Measurements from ENCODE around the gene ZNF813.

GRCh38 chr19:53461866-53462265 lies 5.7 kb upstream of the ZNF813 start:
- TF ChIP-seq CTCF (IDR thresholded peaks at IDR 0.05) (no peak), POLR2A (IDR thresholded peaks at IDR 0.05) (no peak)
